ENCODE results near the gene MAGI1. TPM values are rescaled to one million over a fixed set of nuclear protein-coding genes. Genes with fewer than 3 reads are reported as not detected.

The MAGI1 gene
- total RNA-seq, 1 experiment from 2014 or later, result 0.93 TPM

- DNase-seq (ENCODE audit: low spot score), result no peak
These were observed 552.8 kb downstream of the MAGI1 start for GRCh38 chr3:65485826-65486469.

GRCh38 chr3:65484964-65485363 lies 553.8 kb downstream of the MAGI1 start:
- DNase-seq (ENCODE audit: low spot score), result no peak

- no peak for DNase-seq (ENCODE audit: low spot score)
These were observed 555.2 kb downstream of the MAGI1 start for GRCh38 chr3:65483480-65483879.

- DNase-seq (ENCODE audit: low spot score), result no peak
These were observed 555.7 kb downstream of the MAGI1 start for GRCh38 chr3:65483011-65483410.

- DNase-seq (ENCODE audit: low spot score), result no peak
These were observed 557.6 kb downstream of the MAGI1 start for GRCh38 chr3:65481085-65481484.

- no peak for DNase-seq (ENCODE audit: low spot score)
These were observed 558.7 kb downstream of the MAGI1 start for GRCh38 chr3:65479990-65480389.

GRCh38 chr3:65478551-65479500 lies 559.9 kb downstream of the MAGI1 start:
- no peak for DNase-seq (ENCODE audit: low spot score)

- no peak for DNase-seq (ENCODE audit: low spot score)
These were observed 565.0 kb downstream of the MAGI1 start for GRCh38 chr3:65473736-65474135.

- DNase-seq (ENCODE audit: low spot score), result no peak
These were observed 566.2 kb downstream of the MAGI1 start for GRCh38 chr3:65472501-65472900.

GRCh38 chr3:65466300-65466988 lies 572.3 kb downstream of the MAGI1 start:
- no peak for DNase-seq (ENCODE audit: low spot score)

- no peak for DNase-seq (ENCODE audit: low spot score)
These were observed 588.8 kb downstream of the MAGI1 start for GRCh38 chr3:65449841-65450428.

GRCh38 chr3:65448120-65448519 lies 590.6 kb downstream of the MAGI1 start:
- no peak for DNase-seq (ENCODE audit: low spot score)

- no peak for DNase-seq (ENCODE audit: low spot score)
These were observed 593.0 kb downstream of the MAGI1 start for GRCh38 chr3:65445573-65446169.

GRCh38 chr3:65444447-65444815 lies 594.3 kb downstream of the MAGI1 start:
- no peak for DNase-seq (ENCODE audit: low spot score)

GRCh38 chr3:65443739-65444446 lies 594.8 kb downstream of the MAGI1 start:
- peak; percentile 4 for DNase-seq (ENCODE audit: low spot score)

- peak; percentile 45 for DNase-seq (ENCODE audit: low spot score)
These were observed 599.0 kb downstream of the MAGI1 start for GRCh38 chr3:65439641-65440284.

- DNase-seq (ENCODE audit: low spot score), result no peak
These were observed 600.1 kb downstream of the MAGI1 start for GRCh38 chr3:65438612-65439011.

- no peak for DNase-seq (ENCODE audit: low spot score)
These were observed 600.6 kb downstream of the MAGI1 start for GRCh38 chr3:65438096-65438495.

- DNase-seq (ENCODE audit: low spot score), result peak; percentile 39
These were observed 602.1 kb downstream of the MAGI1 start for GRCh38 chr3:65436580-65436979.

- DNase-seq (ENCODE audit: low spot score), result no peak
These were observed 605.2 kb downstream of the MAGI1 start for GRCh38 chr3:65433480-65433879.

All from H4 (cell line).